ENCODE data around the gene ZNFX1.
"Not testable (repeated sequence)": the region's sequence is repeated elsewhere in the genome, so short reads cannot be mapped to it uniquely, and the experiment has no call there.

Gene ZNFX1

DNA sequence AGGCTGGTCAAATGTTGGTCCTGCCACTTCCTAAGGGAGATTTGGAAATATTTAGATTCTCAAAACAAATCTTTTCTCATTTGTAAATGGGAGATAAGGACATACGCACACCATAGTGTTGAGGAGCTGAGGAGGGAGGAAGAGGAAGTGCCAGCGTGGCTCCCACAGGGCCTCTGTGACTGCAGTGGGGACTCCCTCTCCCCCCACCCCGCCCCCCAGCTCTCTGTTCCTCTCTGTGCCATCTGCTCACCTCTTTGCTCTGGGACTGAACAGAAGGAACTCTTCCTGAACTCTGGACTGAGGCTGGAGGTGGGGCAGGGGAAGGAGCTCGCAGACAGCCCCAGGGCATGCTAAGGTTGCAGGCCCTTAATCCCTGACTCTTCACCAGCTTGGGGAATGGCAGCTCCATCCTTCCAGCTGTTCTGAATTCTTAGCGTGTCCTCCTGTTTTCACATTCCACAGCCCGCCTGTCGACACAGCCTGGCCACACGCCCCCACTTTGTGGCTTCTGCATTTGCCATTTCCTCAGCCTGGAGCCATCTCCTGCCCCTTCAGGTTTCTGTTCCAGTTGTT is 47.2 kb downstream of the ZNFX1 start:
- intact Hi-C loops (cut with DNase I) = no loop called here
- peak in 14 of 42 donors; percentile 4 to 51 (median 30) for DNase-seq

DNA sequence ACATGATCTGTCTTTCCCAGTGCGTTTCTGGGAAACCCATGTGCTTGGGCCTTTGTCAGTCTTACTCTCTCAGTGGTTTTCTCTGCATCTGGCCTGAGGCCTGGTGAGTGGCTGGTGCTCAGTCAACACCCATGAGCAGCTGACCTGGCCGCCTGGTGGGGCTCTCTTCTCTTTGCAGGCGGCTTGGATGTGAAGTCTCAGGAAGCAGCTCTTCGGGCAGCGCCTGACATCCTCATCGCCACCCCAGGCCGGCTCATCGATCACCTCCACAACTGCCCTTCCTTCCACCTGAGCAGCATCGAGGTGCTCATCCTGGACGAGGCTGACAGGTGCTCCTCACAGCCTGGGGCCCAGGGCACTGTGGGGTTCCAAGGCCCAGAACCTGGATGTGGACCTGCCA is 47.8 kb downstream of the ZNFX1 start:
- no peak for DNase-seq
- intact Hi-C loops (cut with DNase I) = no loop called here

DNA sequence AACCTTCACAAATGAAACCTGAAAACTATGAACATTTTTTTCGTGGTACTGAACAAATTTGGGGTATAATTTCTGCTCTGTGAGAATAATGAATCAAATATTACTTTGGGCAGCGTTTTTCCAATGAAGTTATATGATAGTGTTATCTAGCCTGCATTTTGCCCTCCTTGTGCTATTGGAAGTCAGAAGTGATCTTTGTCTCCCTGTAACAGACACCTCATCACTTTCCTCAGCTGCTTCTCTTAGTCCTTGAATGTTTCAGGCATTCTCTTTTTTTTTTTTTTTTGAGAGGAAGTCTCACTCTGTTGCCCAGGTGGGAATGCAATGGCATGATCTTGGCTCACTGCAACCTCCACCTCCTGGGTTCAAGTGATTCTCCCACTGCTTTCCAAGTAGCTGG is 48.5 kb downstream of the ZNFX1 start:
- DNase-seq = no peak

DNA sequence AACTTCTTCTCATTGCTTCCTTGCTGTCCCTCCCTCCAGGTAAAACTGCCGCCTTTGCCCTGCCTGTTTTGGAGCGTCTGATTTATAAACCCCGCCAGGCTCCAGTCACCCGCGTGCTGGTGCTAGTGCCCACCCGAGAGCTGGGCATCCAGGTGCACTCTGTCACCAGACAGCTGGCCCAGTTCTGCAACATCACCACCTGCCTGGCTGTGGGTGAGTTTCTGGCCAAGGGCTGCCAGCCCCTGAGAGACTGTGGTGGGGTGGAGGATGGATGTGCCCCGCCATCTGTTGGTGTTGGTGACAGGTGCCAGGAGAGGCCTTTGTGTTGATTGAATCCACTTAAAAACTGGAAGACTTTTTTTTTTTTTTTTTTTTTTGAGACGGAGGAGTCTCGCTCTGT is 49.2 kb downstream of the ZNFX1 start:
- intact Hi-C loops (cut with DNase I) = no loop called here
- no peak for DNase-seq

More for the DNA sequence above, 48.5 kb downstream of the ZNFX1 start:
- intact Hi-C loops (cut with DNase I) = no loop called here

DNA sequence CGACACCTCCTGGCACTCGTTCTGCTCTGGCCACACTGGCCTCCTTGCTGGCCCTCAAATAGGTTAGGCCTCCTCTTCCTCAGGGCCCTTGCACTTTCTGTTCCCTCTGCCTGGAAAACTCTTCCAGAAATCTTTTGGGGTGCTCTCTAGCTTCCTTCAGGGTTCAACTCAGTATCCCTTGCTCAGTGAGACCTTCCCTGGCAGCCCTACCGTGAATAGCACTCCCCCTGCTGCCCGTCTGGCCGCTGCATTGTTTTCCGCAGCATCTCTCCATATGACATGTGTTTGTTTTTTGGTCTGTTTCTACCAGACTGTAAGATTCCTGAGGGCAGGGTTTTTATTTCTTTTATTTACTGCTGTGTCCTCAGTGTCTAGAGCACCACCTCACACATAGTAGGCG is 52.0 kb downstream of the ZNFX1 start:
- DNase-seq = no peak
- intact Hi-C loops (cut with DNase I) = no loop called here

DNA sequence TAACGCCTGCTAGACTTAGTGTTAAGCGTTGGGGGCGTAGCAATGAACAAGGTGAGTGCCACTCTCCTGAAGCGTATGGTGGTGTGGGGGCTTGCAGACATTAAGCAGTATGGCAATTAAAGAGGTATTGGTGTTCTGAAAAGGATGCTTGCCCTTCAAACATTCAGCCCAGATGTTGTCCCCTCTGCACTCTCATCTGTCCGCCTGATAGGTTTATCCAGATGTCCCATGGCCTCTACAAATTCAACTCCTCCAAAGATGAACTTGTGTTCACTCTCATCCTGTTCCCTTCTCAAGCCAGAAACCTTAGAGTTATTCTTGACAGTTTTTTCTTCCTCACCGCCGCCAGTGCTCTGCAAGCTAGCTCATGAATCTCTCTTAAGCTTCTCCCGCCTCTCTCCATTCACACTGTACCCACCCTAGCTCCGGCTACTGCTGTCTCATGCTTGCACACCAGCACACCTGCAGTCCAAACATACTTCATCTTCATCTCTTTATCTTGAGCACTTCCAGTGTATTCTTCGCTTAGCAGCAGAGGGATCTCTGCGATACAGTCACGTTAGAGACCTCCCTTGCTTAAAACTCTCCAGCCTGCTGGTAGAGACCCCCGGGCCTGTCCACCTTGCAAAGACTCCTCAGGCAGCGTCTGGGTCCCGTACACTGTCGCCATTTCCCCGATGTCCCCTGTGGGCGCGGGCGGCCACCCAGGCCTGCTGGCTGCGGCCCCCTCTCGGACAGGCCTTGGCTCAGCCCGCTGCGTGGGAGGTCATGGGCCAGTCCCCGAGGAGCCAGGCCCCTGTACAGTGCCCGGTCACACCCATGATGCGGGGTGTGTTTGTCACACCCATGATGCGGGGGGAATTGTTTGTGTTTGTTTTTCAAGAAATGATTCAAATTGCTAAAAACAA is 57.7 kb downstream of the ZNFX1 start:
- no peak for DNase-seq
- intact Hi-C loops (cut with DNase I) = loop anchor here (2.0 to 5.0 kb wide), 2 partner anchors 59 to 88 kb away; partner anchors contain the start of gene ZNFX1

DNA sequence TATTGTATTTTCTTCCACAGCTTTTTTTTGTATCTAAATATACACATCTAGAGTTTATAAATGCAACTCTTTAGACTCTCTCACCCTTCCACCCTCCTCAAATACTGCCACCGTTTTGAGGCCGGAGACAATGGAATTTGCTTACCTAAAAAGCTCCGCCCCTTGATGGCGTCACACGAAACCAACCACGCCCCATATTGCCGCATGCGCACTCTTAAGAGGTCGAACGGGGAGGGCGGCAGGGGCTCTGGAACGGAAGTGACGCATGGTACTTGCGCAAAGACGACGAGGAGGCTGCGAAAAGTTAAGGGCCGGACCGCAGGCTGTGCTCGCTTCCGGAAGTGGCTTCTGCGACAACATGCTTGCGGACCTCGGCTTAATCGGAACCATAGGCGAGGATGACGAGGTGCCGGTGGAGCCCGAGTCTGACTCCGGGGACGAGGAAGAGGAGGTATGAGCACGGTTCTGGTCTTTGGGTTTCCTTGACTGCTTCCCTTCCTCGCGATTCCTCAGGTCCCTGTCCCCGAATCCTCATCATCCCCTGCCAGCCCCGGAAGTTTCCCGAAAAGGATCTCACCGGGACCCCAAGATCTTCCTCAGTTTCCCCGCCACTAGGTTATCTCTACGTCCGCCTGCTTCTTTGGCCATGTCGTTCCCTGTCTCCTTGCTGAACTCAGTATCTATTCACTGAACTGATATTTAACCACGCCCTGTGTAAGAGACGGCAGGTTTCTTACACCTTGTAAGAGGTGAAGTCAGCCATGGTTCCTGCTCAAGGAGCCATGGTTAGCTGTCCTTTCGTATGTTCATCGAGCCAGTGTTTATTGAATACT is 58.5 kb downstream of the ZNFX1 start, which contains the start of gene DDX27:
Gene DDX27 (plus strand): TSS at position 326 of the 833 bp plus-strand sequence. CDS start 33 bp downstream, at position 359.
- intact Hi-C loops (cut with DNase I) = loop anchor here (2.0 to 5.0 kb wide), 2 partner anchors 59 to 87 kb away; partner anchors contain the start of gene ZNFX1
- peak; percentile 93 to 99 (median 98) for DNase-seq

DNA sequence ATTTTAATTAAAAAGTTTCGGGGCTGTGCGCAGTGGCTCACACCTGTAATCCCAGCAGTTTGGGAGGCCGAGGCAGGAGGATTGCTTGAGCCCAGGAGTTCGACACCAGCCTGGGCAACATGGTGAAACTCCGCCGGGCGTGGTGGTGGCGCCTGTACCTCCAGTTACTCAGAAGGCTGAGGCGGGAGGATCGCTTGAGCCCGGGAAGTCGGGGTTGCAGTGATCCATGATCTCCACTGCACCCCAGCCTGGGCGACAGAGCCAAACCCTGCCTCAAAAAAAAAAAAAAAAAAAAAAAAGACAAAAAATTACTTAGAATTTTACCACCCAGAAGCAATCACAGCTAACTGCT is 59.1 kb downstream of the ZNFX1 start:
- intact Hi-C loops (cut with DNase I) = loop anchor here (2.0 to 5.0 kb wide), 2 partner anchors 60 to 86 kb away; partner anchors contain the start of gene ZNFX1
- DNase-seq = peak in 29 of 42 donors; percentile 4 to 56 (median 26)

DNA sequence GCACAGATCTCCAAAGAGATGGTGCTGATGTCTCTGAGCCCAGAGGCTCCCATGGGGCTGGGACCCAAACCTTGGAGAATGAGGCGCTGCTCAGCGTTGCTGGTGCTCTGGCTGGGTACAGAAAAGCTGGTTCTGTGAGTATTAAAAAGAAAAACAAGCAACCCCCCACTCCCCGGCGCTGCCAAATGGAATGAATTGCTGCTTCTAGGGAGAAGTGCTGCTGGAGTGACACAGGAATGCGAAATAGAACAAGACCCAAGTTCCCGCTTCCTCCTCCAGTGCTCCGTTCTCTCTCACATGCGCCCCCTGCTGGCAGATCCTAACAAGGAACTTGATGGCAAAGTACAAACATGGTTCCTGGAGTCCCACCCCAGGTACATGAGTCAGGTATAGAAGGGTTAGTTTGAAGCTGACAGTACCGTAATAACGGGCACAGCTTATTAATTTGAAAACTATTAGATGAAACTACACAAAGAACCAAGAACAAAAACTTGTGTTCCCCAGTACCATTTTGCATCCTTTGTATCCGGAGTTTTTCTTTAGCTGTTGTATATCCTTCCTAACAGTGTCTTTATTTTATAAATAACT is 60.8 kb downstream of the ZNFX1 start:
- intact Hi-C loops (cut with DNase I) = loop anchor here (5.0 kb wide), 1 partner anchor 85 kb away; no protein-coding TSS in a partner anchor
- peak; percentile 89 to 98 (median 95) for DNase-seq

DNA sequence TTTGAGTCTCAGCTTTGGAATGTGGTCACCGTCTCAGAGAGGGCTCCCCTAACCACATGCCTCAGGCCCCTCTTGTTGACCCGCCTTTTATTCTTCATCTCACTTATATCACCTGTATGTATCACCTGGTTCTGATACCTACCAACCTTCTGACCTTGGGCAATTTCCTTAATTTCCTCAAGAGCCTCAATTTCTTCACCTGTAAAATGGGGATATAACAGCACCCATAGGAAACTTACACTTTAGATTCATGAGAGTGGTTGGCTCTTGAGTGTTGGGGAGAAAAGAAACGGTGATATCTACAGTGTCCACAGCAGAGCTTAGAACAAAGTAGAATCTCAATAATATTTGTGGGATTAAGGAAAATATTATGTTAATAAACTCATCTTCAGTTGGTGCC is 62.6 kb downstream of the ZNFX1 start:
- intact Hi-C loops (cut with DNase I) = loop anchor here (5.0 kb wide), 1 partner anchor 83 kb away; no protein-coding TSS in a partner anchor
- no peak for DNase-seq

DNA sequence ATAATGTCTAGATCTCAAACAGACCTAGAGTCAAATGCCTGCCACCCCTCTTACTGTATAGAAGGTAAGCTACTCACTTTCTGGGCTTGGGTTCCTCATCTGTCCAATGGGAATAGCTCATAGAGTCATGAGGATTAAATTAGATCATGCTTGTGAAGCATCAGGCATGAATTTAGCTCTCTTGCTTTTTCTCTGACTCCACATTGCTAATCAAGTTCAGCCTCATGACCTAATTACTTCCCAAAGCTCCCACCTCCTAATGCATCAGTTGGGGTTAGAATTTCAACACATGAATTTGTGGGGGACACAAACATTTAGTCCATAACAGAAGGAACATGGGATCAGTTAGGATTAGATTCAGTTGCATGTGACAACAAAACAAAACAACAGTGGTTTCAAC is 63.3 kb downstream of the ZNFX1 start:
- DNase-seq = no peak
- intact Hi-C loops (cut with DNase I) = no loop called here

DNA sequence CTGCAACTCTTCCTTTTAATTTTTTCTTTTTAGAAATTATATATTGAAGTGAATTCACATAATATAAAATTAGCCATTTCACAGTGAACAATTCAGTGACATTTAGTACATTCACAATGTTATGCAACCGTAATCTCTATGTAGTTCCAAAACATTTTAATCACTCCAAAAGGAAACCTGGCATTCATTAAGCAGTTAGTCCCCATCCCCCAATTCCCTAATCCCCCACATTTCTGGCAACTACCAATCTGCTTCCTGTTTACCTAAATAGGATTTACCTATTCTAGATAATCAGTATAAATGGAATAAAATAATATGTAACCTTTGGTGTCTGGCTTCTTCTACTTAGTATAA is 67.1 kb downstream of the ZNFX1 start:
- no peak for DNase-seq
- intact Hi-C loops (cut with DNase I) = no loop called here

DNA sequence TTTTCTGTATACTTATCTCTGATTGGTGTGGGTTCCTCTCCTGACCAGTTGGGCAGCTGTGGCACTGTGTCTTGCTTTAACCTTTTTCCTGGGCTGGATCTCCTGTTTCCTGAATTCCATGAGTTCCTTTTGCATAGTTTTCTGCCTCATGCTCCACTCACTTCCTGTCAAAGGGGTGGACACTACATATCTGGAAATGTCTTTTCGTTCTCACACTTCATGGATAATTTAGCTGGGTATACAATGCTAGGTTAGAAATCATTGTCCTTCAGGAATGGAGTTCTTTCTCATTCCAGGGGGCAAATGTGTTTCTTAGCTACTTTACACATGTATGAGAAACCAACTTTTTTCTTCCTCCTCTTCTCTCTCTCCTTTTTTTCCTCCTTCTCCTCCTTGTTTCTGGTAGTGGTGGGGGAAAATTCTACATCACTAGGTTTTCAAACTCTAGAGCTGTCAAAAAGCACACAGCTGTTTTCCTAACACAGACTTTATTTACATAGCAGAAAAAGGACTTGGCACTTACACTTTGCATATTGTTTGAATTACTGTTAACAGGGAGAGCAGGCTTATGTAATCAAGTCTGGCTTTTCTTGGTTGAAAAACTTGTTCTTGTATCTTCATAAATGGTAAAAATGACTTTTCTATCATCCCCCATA is 67.6 kb downstream of the ZNFX1 start:
- no peak for DNase-seq
- intact Hi-C loops (cut with DNase I) = no loop called here

DNA sequence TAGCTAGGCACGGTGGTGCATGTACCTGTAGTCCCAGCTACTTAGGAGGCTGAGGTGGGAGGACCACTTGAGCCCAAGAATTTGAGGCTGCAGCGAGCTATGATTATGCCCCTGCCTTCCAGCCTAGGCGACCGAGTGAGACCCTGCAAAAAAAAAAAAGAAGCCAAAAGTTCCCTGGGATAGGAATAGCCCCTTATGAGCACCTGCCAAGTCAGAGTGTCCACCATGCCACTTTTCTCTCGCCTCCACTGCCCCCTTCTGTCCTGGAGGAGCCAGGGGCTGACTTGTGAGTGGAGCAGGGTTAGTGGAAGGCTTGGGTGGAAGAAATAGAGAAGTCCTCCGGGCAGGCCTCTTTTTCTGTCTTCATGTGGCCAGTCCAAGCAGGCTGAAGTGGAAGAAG is 70.8 kb downstream of the ZNFX1 start:
- intact Hi-C loops (cut with DNase I) = no loop called here
- DNase-seq = no peak

DNA sequence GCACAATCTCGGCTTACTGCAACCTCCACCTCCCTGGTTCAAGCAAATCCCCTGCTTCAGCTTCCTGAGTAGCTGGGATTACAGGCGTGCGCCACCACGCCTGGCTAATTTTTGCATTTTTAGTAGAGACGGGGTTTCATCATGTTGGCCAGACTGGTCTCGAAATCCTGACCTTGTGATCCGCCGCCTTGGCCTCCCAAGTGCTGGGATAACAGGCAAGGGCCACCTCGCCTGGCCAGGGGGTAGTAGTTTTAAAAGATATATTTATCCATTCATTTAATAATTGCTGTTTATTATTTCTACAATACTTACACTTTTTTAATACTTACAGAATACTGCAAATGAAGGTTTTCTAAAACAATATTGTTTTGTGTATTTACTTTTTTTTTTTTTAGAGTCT is 74.1 kb downstream of the ZNFX1 start:
- DNase-seq = no peak
- intact Hi-C loops (cut with DNase I) = no loop called here

DNA sequence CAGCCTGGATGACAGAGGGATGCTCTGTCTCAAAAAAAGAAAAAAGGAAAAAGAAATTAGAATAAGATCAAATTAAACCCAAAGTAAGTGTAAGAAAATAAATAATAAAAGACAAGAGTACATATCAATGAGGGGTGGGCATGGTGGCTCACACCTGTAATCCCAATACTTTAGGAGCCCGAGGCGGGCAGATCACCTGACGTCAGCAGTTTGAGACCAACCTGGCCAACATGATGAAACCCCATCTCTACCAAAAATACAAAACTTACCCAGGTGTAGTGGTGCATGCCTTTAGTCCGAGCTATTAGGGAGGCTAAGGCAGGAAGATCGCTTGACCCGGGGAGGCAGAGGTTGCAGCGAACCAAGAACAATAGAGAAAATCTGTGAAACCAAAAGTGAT is 74.8 kb downstream of the ZNFX1 start:
- no peak for DNase-seq
- intact Hi-C loops (cut with DNase I) = no loop called here

DNA sequence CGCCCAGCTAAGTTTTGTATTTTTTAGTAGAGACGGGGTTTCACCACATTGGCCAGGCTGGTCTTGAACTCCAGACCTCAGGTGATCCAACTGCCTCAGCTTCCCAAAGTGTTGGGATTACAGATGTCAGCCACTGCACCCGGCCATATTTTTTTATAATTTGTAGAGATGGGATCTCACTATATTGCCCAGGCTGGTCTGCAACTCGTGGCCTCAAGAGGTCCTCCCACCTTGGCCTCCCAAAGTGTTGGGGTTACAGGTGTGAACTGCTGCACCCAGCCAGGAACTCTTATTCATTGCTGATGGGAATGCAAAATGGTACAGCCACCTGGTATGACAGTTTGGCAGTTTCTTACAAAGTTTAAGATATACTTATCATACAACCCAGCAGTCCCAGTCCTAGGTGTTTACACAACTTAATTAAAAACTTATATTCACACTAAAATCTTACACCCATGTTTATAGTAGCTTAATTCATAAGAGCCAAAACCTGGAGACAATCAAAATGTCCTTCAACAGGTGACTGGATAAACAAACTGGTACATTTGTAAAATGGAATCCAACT is 78.0 kb downstream of the ZNFX1 start:
- intact Hi-C loops (cut with DNase I) = no loop called here
- no peak for DNase-seq

DNA sequence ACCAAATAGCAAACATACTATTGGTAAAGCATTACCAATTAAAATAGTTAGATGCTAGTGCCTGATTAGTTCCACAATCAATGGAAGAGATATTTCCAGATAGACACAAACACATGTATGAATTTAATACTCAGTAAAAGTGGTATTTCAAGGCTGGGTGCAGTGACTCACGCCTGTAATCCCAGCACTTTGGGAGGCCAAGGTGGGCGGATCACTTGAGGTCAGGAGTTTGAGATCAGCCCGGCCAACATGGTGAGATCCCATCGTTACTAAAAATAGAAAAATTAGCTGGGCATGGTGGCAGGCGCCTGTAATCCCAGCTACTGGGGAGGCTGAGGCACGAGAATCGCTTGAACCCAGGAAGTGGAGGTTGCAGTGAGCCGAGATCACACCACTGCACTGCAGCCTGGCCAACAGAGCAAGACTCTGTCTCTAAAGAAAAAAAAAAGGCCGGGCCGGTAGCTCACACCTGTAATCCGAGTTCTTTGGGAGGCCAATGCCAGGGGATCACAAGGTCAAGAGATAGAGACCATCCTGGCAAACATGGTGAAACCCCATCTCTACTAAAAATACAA is 84.8 kb downstream of the ZNFX1 start:
- intact Hi-C loops (cut with DNase I) = not testable (repeated sequence)

More for the DNA sequence above, 84.8 kb downstream of the ZNFX1 start:
- DNase-seq = not testable (repeated sequence)
